Measurements from ENCODE around the gene SRPK2.

- TF ChIP-seq CTCF (IDR thresholded peaks at IDR 0.05) (peak; percentile 31 to 48 (median 43)), EP300 (IDR thresholded peaks at IDR 0.05) (no peak)
Measured at GRCh38 chr7:105429746-105430612, 41.3 kb upstream of the SRPK2 start.
